ENCODE results near the gene NME7.

Gene NME7

DNA sequence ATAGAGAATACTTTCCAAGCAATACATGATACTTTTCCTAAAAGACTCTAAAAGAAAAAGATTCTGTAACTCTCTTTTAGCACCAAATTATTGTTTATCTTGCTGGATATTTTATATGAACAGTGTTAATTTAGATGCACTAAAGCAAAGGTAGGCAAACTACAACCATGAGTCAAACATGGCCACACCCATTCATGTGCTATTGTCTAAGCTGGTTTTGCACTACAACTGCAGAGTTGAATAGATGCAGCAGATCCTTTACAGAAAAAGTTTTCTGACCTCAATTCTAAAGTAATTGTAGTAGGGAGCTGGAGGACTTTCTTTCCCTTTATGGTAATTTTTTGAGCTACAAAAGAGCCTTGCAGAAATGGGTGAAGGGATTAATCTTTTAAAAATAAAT, 19.8 kb upstream of the NME7 start:
- H3K36me3 ChIP-seq (ENCODE audit: insufficient read depth, low read length): peaks cover 77% of the 10 kb centered on the region; the same call in 1 of the 2 replicates
- no peaks in the 10 kb centered on the region for H3K9me2 ChIP-seq (replicated peaks; ENCODE audit: low read depth, low read length)
- no peaks in the 10 kb centered on the region for H3K9me3 ChIP-seq (ENCODE audit: insufficient read depth, low read depth, low read length)
- no peaks in the 10 kb centered on the region for H3K79me2 ChIP-seq (ENCODE audit: insufficient read depth, low read length)
- H2AFZ ChIP-seq (ENCODE audit: low read length): no peak overlapping the region
- H3F3A ChIP-seq (ENCODE audit: low read depth): no peaks in the 10 kb centered on the region
- H3K4me3 ChIP-seq (ENCODE audit: low read length, poor library complexity, severe bottlenecking): no peak overlapping the region
- no peak overlapping the region for H3K4me2 ChIP-seq (ENCODE audit: low read depth, low read length, poor library complexity, severe bottlenecking)
- no peaks in the 10 kb centered on the region for H3K27me3 ChIP-seq (ENCODE audit: insufficient read depth, low read length, poor library complexity, severe bottlenecking)
- no peaks in the 10 kb centered on the region for H4K20me1 ChIP-seq (ENCODE audit: insufficient read depth, low read length, poor library complexity, severe bottlenecking)
- H3K4me1 ChIP-seq (ENCODE audit: insufficient read depth, low read length, poor library complexity, severe bottlenecking): peaks cover 16% of the 10 kb centered on the region
- TF ChIP-seq CTCF (conservative IDR thresholded peaks at IDR 0.05; ENCODE audit: low read length): no peak
- TF ChIP-seq EZH2phosphoT487 (IDR thresholded peaks at IDR 0.05; ENCODE audit: borderline replicate concordance): no peak
- H3K9ac ChIP-seq (ENCODE audit: low read depth, low read length, poor library complexity, severe bottlenecking): no peak overlapping the region

- no peak overlapping the region for H3K4me3 ChIP-seq (ENCODE audit: low read length, poor library complexity, severe bottlenecking)
- peaks cover under 1% of the 10 kb centered on the region; the same call in 1 of the 2 replicates for H3K79me2 ChIP-seq (ENCODE audit: insufficient read depth, low read length)
- H3K27me3 ChIP-seq (ENCODE audit: insufficient read depth, low read length, poor library complexity, severe bottlenecking): no peaks in the 10 kb centered on the region
- H4K20me1 ChIP-seq (ENCODE audit: insufficient read depth, low read length, poor library complexity, severe bottlenecking): no peaks in the 10 kb centered on the region
- H3K4me2 ChIP-seq (ENCODE audit: low read depth, low read length, poor library complexity, severe bottlenecking): no peak overlapping the region
- no peaks in the 10 kb centered on the region for H3K9me3 ChIP-seq (ENCODE audit: insufficient read depth, low read depth, low read length)
- H3K9ac ChIP-seq (ENCODE audit: low read depth, low read length, poor library complexity, severe bottlenecking): no peak overlapping the region
- peaks cover 76% of the 10 kb centered on the region; the same call in 1 of the 2 replicates for H3K36me3 ChIP-seq (ENCODE audit: insufficient read depth, low read length)
- H3F3A ChIP-seq (ENCODE audit: low read depth): no peaks in the 10 kb centered on the region
- H3K9me2 ChIP-seq (replicated peaks; ENCODE audit: low read depth, low read length): no peaks in the 10 kb centered on the region
- peaks cover 9% of the 10 kb centered on the region for H3K4me1 ChIP-seq (ENCODE audit: insufficient read depth, low read length, poor library complexity, severe bottlenecking)
- TF ChIP-seq EZH2phosphoT487 (IDR thresholded peaks at IDR 0.05; ENCODE audit: borderline replicate concordance): no peak
- TF ChIP-seq CTCF (conservative IDR thresholded peaks at IDR 0.05; ENCODE audit: low read length): no peak
- H2AFZ ChIP-seq (ENCODE audit: low read length): no peak overlapping the region
Measured at GRCh38 chr1:169383449-169383848, 15.9 kb upstream of the NME7 start.

DNA sequence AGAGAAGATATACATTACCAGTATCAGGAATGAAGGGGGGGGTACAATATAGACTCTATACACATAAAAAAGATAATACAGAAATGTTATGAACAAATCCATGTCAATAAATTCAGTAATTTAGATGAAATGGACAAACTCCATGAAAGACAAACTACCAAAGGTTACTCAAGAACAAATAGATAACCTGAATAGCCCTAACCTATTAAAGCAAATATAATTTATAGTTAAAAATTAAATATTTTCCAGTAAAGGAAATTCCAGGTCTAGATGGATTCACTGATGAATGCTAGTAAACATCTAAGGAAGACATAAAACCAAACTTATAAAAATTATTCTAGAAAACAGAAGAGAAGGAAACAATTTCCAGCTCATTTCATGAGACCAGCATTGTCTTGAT, 13.6 kb upstream of the NME7 start:
- TF ChIP-seq CTCF (conservative IDR thresholded peaks at IDR 0.05; ENCODE audit: low read length) (no peak), EZH2phosphoT487 (IDR thresholded peaks at IDR 0.05; ENCODE audit: borderline replicate concordance) (no peak)
- H3K36me3 ChIP-seq (ENCODE audit: insufficient read depth, low read length): peaks cover 78% of the 10 kb centered on the region; the same call in 1 of the 2 replicates

More for the DNA sequence above, 13.6 kb upstream of the NME7 start:
- Histone ChIP-seq H3K9ac (ENCODE audit: low read depth, low read length, poor library complexity, severe bottlenecking) (no peak overlapping the region), H3K4me2 (ENCODE audit: low read depth, low read length, poor library complexity, severe bottlenecking) (no peak overlapping the region), H3K9me3 (ENCODE audit: insufficient read depth, low read depth, low read length) (no peaks in the 10 kb centered on the region), H2AFZ (ENCODE audit: low read length) (no peak overlapping the region), H3F3A (ENCODE audit: low read depth) (no peaks in the 10 kb centered on the region), H3K4me3 (ENCODE audit: low read length, poor library complexity, severe bottlenecking) (no peak overlapping the region), H3K9me2 (replicated peaks; ENCODE audit: low read depth, low read length) (no peaks in the 10 kb centered on the region), H3K27me3 (ENCODE audit: insufficient read depth, low read length, poor library complexity, severe bottlenecking) (no peaks in the 10 kb centered on the region), H4K20me1 (ENCODE audit: insufficient read depth, low read length, poor library complexity, severe bottlenecking) (no peaks in the 10 kb centered on the region), H3K4me1 (ENCODE audit: insufficient read depth, low read length, poor library complexity, severe bottlenecking) (peaks cover 25% of the 10 kb centered on the region), H3K79me2 (ENCODE audit: insufficient read depth, low read length) (peaks cover 16% of the 10 kb centered on the region; the same call in 1 of the 2 replicates)

Data from Loucy (cell line).